Heart left ventricle (tissue), 13 donors: ENCODE results near the gene KIT.

Source experiments
- CTCF ChIP-seq, 12 donors: fragments of 200-600 bp; sonication (generic) in 4 of 12; IDR thresholded peaks; one replicate each; pipeline versions ENCODE4 v1.5.0 to v1.8.0; 2018 to 2022; ENCODE audit warnings: antibody characterized with exemption in 12 of 12, mild to moderate bottlenecking in 5 of 12
- POLR2A ChIP-seq, 2 donors: fragments of 450-650 bp; IDR thresholded peaks; one replicate each; pipeline ENCODE4 v1.6.1; 2017; ENCODE audit warnings: antibody characterized with exemption in 2 of 2, mild to moderate bottlenecking in 2 of 2, moderate library complexity in 2 of 2
- donor health status: ischemic (EF 13 %, LVEDD 7.1; RV severe dilation, severe dysfunction).
- donor health status: DM: no; HTN: yes; CAD: no.
- donor health status: DM: no; HTN: no; CAD: no.
- donor health status: ischemic (EF 25% LVEDD 6.9; RV normal size, moderate dysfunction).
- donor health status: ischemic (EF 25% LVEDD 5.7; RV mildly dilated, moderate dysfunction).
- donor health status: ischemic (EF 35%, LVEDD 5.7; RV mildly dilated, moderate dysfunction).
- donor health status: nonischemic (EF 11% LVEDD 7.7; RV severe dilation, severe dysfunction).
- donor health status: DM: yes; HTN: yes; CAD: no.
- donor health status: PGD.
- donor health status: ischemic (EF 29% LVEDD 5.4; RV normal size, mild dysfunction).
- donor health status: nonischemic (EF 23%, LVEDD 6.1; RV moderate dilation, normal function).

GRCh38 chr4:54716478-54717065 lies 58.8 kb downstream of the KIT start:
- TF ChIP-seq POLR2A (IDR thresholded peaks at IDR 0.05): no peak
- TF ChIP-seq CTCF (IDR thresholded peaks at IDR 0.05): no peak
